Stimulated activated CD8-positive, alpha-beta memory T cell treated with anti-CD3 and anti-CD28 coated beads, Interleukin-2, amount 100 ng/mL, for 48 hours (primary cell): ENCODE measurements around the gene SULT1E1.

Experiments
- DNase-seq, 2 donors: peaks; one replicate each; pipeline ENCODE4 v3.0.0-alpha.2; 2020; ENCODE audit warnings: low read depth in 2 of 2

Gene SULT1E1

GRCh38 chr4:69793732-69794131, 66.2 kb downstream of the SULT1E1 start:
- DNase-seq, result no peak
